Osteocyte (in vitro differentiated cells): ENCODE data around the gene FARSB. TPM values are rescaled to one million over a fixed set of nuclear protein-coding genes. Genes with fewer than 3 reads are reported as not detected.

Source experiments
- DNase-seq: peaks from one replicate; pipeline ENCODE4 v3.0.0; 2021; ENCODE audit warnings: mixed read lengths; ENCODE audit not compliant: unreplicated experiment; ENCODE audit errors: extremely low spot score
- H3K27ac Mint-ChIP-seq: one replicate; pipeline ENCODE4 v1.8.0; 2021; ENCODE audit warnings: mild to moderate bottlenecking, mixed read lengths; ENCODE audit not compliant: unreplicated experiment
- H3K27me3 Mint-ChIP-seq: one replicate; pipeline ENCODE4 v1.8.0; 2021; ENCODE audit warnings: mixed read lengths; ENCODE audit not compliant: unreplicated experiment
- H3K36me3 Mint-ChIP-seq: one replicate; pipeline ENCODE4 v1.8.0; 2021; ENCODE audit warnings: mixed read lengths; ENCODE audit not compliant: unreplicated experiment
- H3K4me1 Mint-ChIP-seq: one replicate; pipeline ENCODE4 v1.8.0; 2021; ENCODE audit warnings: mixed read lengths; ENCODE audit not compliant: unreplicated experiment
- H3K4me3 Mint-ChIP-seq: one replicate; pipeline ENCODE4 v1.8.0; 2021; ENCODE audit warnings: mild to moderate bottlenecking, moderate library complexity, mixed read lengths; ENCODE audit not compliant: unreplicated experiment
- H3K9me3 Mint-ChIP-seq: one replicate; pipeline ENCODE4 v1.8.0; 2021; ENCODE audit warnings: mixed read lengths; ENCODE audit not compliant: unreplicated experiment
- CTCF ChIP-seq: fragments of 200-600 bp; sonication (generic); IDR thresholded peaks from 2 replicates; pipeline ENCODE4 v1.5.0; 2021; ENCODE audit warnings: antibody characterized with exemption, mild to moderate bottlenecking, moderate library complexity
- total RNA-seq: library from RNA; stranded (reverse); gene quantifications from 2 replicates; pipeline ENCODE4 v1.2.1, GENCODE V29; 2021

Gene FARSB
- total RNA-seq, 1 donor from 2014 or later, result 15.8 TPM

- Mint-ChIP-seq H3K4me1 (no peaks in the 10 kb centered on the region), H3K9me3 (peaks cover 6% of the 10 kb centered on the region), H3K4me3 (no peak overlapping the region), H3K27ac (no peak overlapping the region), H3K36me3 (peaks cover 40% of the 10 kb centered on the region), H3K27me3 (no peaks in the 10 kb centered on the region)
- DNase-seq, result no peak
- no peak for TF ChIP-seq CTCF
Measured at GRCh38 chr2:222641336-222641735, 14.6 kb downstream of the FARSB start.

DNA sequence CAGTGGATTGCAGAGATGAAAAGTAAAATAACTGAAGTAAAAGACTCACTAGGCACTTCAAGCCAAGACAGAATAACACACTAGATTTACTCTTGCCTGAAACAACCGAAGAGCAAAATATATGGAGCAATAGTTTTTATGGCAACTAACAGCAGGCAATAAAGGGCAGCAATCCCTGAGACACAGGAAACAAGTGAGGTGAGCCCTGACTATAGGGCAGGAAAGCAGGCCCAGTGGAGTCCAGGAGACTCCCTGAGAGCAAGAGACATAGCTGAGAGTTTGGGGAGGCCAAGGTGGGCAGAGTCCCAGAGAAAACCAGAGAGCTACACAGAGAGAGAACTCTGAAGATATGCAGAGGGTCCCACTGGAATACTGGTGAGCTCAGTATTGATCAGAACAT is 18.8 kb downstream of the FARSB start:
- H3K4me1 Mint-ChIP-seq, result no peaks in the 10 kb centered on the region
- TF ChIP-seq CTCF, result no peak
- H3K36me3 Mint-ChIP-seq, result peaks cover 40% of the 10 kb centered on the region
- H3K27me3 Mint-ChIP-seq, result no peaks in the 10 kb centered on the region
- DNase-seq, result no peak
- H3K4me3 Mint-ChIP-seq, result no peak overlapping the region
- H3K9me3 Mint-ChIP-seq, result peaks cover 6% of the 10 kb centered on the region
- no peak overlapping the region for H3K27ac Mint-ChIP-seq

- DNase-seq, result no peak
- Mint-ChIP-seq H3K36me3 (peaks cover 50% of the 10 kb centered on the region), H3K27me3 (no peaks in the 10 kb centered on the region), H3K4me1 (no peaks in the 10 kb centered on the region), H3K27ac (no peak overlapping the region), H3K9me3 (peaks cover 6% of the 10 kb centered on the region), H3K4me3 (no peak overlapping the region)
- no peak for TF ChIP-seq CTCF
Measured at GRCh38 chr2:222635295-222635694, 20.6 kb downstream of the FARSB start.

DNA sequence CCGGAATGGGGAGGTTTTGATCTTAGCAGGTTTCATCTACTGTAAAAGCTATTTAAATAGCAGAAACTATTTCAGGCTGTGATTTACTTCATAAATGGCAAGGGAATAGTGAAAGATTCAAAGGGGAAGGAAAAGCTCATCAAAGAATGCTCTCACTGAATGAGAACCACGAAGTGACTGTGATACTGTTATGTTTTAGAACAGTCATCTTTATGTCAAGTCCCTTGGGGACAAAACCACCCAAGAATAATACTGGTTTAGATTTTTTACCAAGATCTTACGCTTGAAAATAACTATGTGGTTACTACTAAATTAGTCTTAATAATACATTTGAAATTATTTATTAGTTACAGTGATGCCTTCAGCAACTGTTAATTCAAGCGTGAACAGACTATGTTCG is 28.1 kb downstream of the FARSB start:
- H3K4me3 Mint-ChIP-seq, result no peak overlapping the region
- H3K4me1 Mint-ChIP-seq, result peaks cover 10% of the 10 kb centered on the region
- no peak for TF ChIP-seq CTCF
- no peak overlapping the region for H3K27ac Mint-ChIP-seq
- peaks cover 44% of the 10 kb centered on the region for H3K36me3 Mint-ChIP-seq
- H3K27me3 Mint-ChIP-seq, result no peaks in the 10 kb centered on the region
- H3K9me3 Mint-ChIP-seq, result no peaks in the 10 kb centered on the region
- no peak for DNase-seq

GRCh38 chr2:222623756-222624309 is 32.1 kb downstream of the FARSB start:
- TF ChIP-seq CTCF, result no peak
- peaks cover 8% of the 10 kb centered on the region for H3K4me1 Mint-ChIP-seq
- no peak overlapping the region for H3K4me3 Mint-ChIP-seq
- H3K9me3 Mint-ChIP-seq, result no peaks in the 10 kb centered on the region
- DNase-seq, result no peak
- H3K27me3 Mint-ChIP-seq, result no peaks in the 10 kb centered on the region
- H3K36me3 Mint-ChIP-seq, result peaks cover 31% of the 10 kb centered on the region
- no peak overlapping the region for H3K27ac Mint-ChIP-seq
